ENCODE results near the gene CCDC138. TPM values are rescaled to one million over a fixed set of nuclear protein-coding genes. Genes with fewer than 3 reads are reported as not detected.

Gene CCDC138
- total RNA-seq, 1 donor from 2014 or later: 6.1 TPM

GRCh38 chr2:108870069-108870644 lies 83.6 kb downstream of the CCDC138 start:
- no peaks in the 10 kb centered on the region for H3K27me3 Mint-ChIP-seq (ENCODE audit: low read depth, unreplicated experiment)
- Histone ChIP-seq H3K9me3 (ENCODE audit: insufficient read depth, low read depth, low read length) (no peaks in the 10 kb centered on the region), H3K36me3 (ENCODE audit: insufficient read depth, low read length) (peaks cover 3% of the 10 kb centered on the region), H4K20me1 (ENCODE audit: insufficient read depth, low read length) (no peaks in the 10 kb centered on the region), H3K9ac (ENCODE audit: low read length) (no peak overlapping the region), H3K27me3 (ENCODE audit: insufficient read depth, low read length) (no peaks in the 10 kb centered on the region), H3K4me2 (ENCODE audit: low read length) (no peak overlapping the region), H3K4me3 (ENCODE audit: insufficient read depth, low read depth, low read length) (no peak overlapping the region), H2AFZ (ENCODE audit: low read depth, low read length) (no peak overlapping the region), H3K4me1 (ENCODE audit: insufficient read depth, low read length) (no peaks in the 10 kb centered on the region), H3K79me2 (ENCODE audit: insufficient read depth, low read length) (no peaks in the 10 kb centered on the region), H3K27ac (ENCODE audit: low read depth, low read length) (no peak overlapping the region)
- no peak overlapping the region for H3K27ac Mint-ChIP-seq (ENCODE audit: unreplicated experiment)
- H3K4me1 Mint-ChIP-seq (ENCODE audit: low read depth, unreplicated experiment): no peaks in the 10 kb centered on the region
- TF ChIP-seq EZH2 (IDR thresholded peaks at IDR 0.05; ENCODE audit: insufficient read depth, low read length): no peak
- TF ChIP-seq CTCF (IDR thresholded peaks at IDR 0.05; ENCODE audit: insufficient read depth, low read depth, low read length): no peak
- H3K4me3 Mint-ChIP-seq (ENCODE audit: unreplicated experiment): no peak overlapping the region
- no peak for FAIRE-seq
- H3K36me3 Mint-ChIP-seq (ENCODE audit: low read depth, unreplicated experiment): peaks cover 18% of the 10 kb centered on the region
- peaks cover 8% of the 10 kb centered on the region for H3K9me3 Mint-ChIP-seq (ENCODE audit: unreplicated experiment)
- no peak for DNase-seq (ENCODE audit: low read depth)

- Mint-ChIP-seq H3K4me1 (ENCODE audit: low read depth, unreplicated experiment) (no peaks in the 10 kb centered on the region), H3K27ac (ENCODE audit: unreplicated experiment) (no peak overlapping the region), H3K36me3 (ENCODE audit: low read depth, unreplicated experiment) (peaks cover 9% of the 10 kb centered on the region), H3K27me3 (ENCODE audit: low read depth, unreplicated experiment) (no peaks in the 10 kb centered on the region), H3K9me3 (ENCODE audit: unreplicated experiment) (peaks cover 12% of the 10 kb centered on the region), H3K4me3 (ENCODE audit: unreplicated experiment) (no peak overlapping the region)
- Histone ChIP-seq H3K79me2 (ENCODE audit: insufficient read depth, low read length) (no peaks in the 10 kb centered on the region), H3K4me2 (ENCODE audit: low read length) (no peak overlapping the region), H3K4me1 (ENCODE audit: insufficient read depth, low read length) (no peaks in the 10 kb centered on the region), H3K4me3 (ENCODE audit: insufficient read depth, low read depth, low read length) (no peak overlapping the region), H3K9me3 (ENCODE audit: insufficient read depth, low read depth, low read length) (peaks cover 2% of the 10 kb centered on the region), H4K20me1 (ENCODE audit: insufficient read depth, low read length) (no peaks in the 10 kb centered on the region), H3K27me3 (ENCODE audit: insufficient read depth, low read length) (no peaks in the 10 kb centered on the region), H2AFZ (ENCODE audit: low read depth, low read length) (no peak overlapping the region), H3K36me3 (ENCODE audit: insufficient read depth, low read length) (no peaks in the 10 kb centered on the region), H3K9ac (ENCODE audit: low read length) (no peak overlapping the region), H3K27ac (ENCODE audit: low read depth, low read length) (no peak overlapping the region)
- FAIRE-seq (no peak), DNase-seq (ENCODE audit: low read depth) (no peak)
- TF ChIP-seq CTCF (IDR thresholded peaks at IDR 0.05; ENCODE audit: insufficient read depth, low read depth, low read length) (no peak), EZH2 (IDR thresholded peaks at IDR 0.05; ENCODE audit: insufficient read depth, low read length) (no peak)
These were observed 90.9 kb downstream of the CCDC138 start for GRCh38 chr2:108877506-108877905.

GRCh38 chr2:108878276-108878675 lies 91.7 kb downstream of the CCDC138 start:
- no peak for TF ChIP-seq CTCF (IDR thresholded peaks at IDR 0.05; ENCODE audit: insufficient read depth, low read depth, low read length)
- no peak for TF ChIP-seq EZH2 (IDR thresholded peaks at IDR 0.05; ENCODE audit: insufficient read depth, low read length)
- DNase-seq (ENCODE audit: low read depth) (no peak), FAIRE-seq (no peak)
- no peak overlapping the region for H3K4me2 ChIP-seq (ENCODE audit: low read length)
- Mint-ChIP-seq H3K27me3 (ENCODE audit: low read depth, unreplicated experiment) (no peaks in the 10 kb centered on the region), H3K36me3 (ENCODE audit: low read depth, unreplicated experiment) (peaks cover 6% of the 10 kb centered on the region), H3K4me3 (ENCODE audit: unreplicated experiment) (no peak overlapping the region), H3K27ac (ENCODE audit: unreplicated experiment) (no peak overlapping the region), H3K4me1 (ENCODE audit: low read depth, unreplicated experiment) (no peaks in the 10 kb centered on the region), H3K9me3 (ENCODE audit: unreplicated experiment) (peaks cover 13% of the 10 kb centered on the region)
- H3K9ac ChIP-seq (ENCODE audit: low read length): no peak overlapping the region
- H3K36me3 ChIP-seq (ENCODE audit: insufficient read depth, low read length): no peaks in the 10 kb centered on the region
- H2AFZ ChIP-seq (ENCODE audit: low read depth, low read length): no peak overlapping the region
- no peaks in the 10 kb centered on the region for H3K4me1 ChIP-seq (ENCODE audit: insufficient read depth, low read length)
- no peak overlapping the region for H3K27ac ChIP-seq (ENCODE audit: low read depth, low read length)
- H3K4me3 ChIP-seq (ENCODE audit: insufficient read depth, low read depth, low read length): no peak overlapping the region
- peaks cover 3% of the 10 kb centered on the region for H3K9me3 ChIP-seq (ENCODE audit: insufficient read depth, low read depth, low read length)
- H4K20me1 ChIP-seq (ENCODE audit: insufficient read depth, low read length): no peaks in the 10 kb centered on the region
- no peaks in the 10 kb centered on the region for H3K27me3 ChIP-seq (ENCODE audit: insufficient read depth, low read length)
- no peaks in the 10 kb centered on the region for H3K79me2 ChIP-seq (ENCODE audit: insufficient read depth, low read length)

Measured in astrocyte (in vitro differentiated cells and primary cell).